Measurements from ENCODE around the gene TRIM72.
"Not testable (repeated sequence)": the region's sequence is repeated elsewhere in the genome, so short reads cannot be mapped to it uniquely, and the experiment has no call there.

Gene TRIM72

GRCh38 chr16:31238041-31238440 lies 24.1 kb downstream of the TRIM72 start:
- H3K79me2 ChIP-seq (ENCODE audit: insufficient read depth, low read depth): no peaks in the 10 kb centered on the region
- H3K4me3 ChIP-seq (IDR thresholded peaks at IDR 0.05; ENCODE audit: insufficient read depth, low read depth, low read length): no peak overlapping the region
- H2AFZ ChIP-seq (ENCODE audit: low read depth): no peak overlapping the region
- no peak overlapping the region for H3K4me2 ChIP-seq
- no peak overlapping the region for H3K27ac ChIP-seq
- no peaks in the 10 kb centered on the region for H3K27me3 ChIP-seq (ENCODE audit: insufficient read depth, low read depth)
- no peak for TF ChIP-seq CTCF (conservative IDR thresholded peaks at IDR 0.05; ENCODE audit: low read depth, low read length)
- H4K20me1 ChIP-seq (ENCODE audit: insufficient read depth): no peaks in the 10 kb centered on the region
- H3K4me1 ChIP-seq (ENCODE audit: low read depth, poor library complexity, severe bottlenecking): no peaks in the 10 kb centered on the region
- no peaks in the 10 kb centered on the region for H3K36me3 ChIP-seq (ENCODE audit: insufficient read depth)
- no peak overlapping the region for H3K9ac ChIP-seq

GRCh38 chr16:31242206-31242605 lies 28.3 kb downstream of the TRIM72 start:
- Histone ChIP-seq H3K4me2 (no peak overlapping the region), H2AFZ (ENCODE audit: low read depth) (no peak overlapping the region)

DNA sequence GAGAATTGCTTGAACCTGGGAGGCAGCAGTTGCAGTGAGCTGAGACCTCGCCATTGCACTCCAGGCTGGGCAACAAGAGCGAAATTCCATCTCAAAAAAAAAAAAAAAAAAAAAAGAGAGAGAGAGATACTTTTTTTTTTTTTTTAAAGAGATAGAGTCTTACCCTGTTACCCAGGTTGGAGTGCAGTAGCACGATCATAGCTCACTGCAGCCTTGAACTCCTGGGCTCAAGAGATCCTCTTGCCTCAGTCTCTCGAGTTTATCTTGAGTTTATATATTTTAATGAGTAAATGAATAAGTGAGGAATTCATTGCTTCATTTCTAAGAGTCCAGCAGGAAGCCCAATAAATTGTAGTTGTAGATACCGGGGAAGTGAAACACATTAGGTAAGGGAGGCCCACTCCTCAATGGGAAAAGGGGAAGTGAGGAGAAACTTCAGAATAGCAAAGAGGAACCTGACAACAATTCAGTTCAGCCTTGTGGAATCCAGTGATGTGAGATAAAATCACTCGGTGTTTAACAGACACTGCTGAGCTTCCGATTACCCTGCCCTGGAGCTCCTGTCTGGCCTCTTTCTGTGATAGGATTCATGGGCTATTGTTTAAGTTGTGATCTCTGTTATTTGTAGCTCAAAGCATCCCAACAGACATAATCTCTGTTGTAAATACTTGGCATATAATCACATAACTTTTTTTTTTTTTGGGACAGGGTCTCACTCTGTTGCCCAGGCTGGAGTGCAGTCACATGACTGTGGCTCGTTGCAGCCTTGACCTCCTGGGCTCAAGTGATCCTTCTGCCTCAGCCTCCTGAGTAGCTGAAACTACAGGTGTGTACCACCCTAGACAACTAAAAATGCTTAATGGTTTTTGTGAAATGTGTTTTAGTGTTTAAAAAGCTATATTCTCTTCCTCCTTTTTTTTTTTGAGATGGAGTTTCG lies 30.1 kb downstream of the TRIM72 start:
- Histone ChIP-seq H3K36me3 (ENCODE audit: insufficient read depth) (no peaks in the 10 kb centered on the region), H3K27ac (no peak overlapping the region), H3K27me3 (ENCODE audit: insufficient read depth, low read depth) (no peaks in the 10 kb centered on the region), H2AFZ (ENCODE audit: low read depth) (no peak overlapping the region), H4K20me1 (ENCODE audit: insufficient read depth) (no peaks in the 10 kb centered on the region), H3K9ac (no peak overlapping the region), H3K4me1 (ENCODE audit: low read depth, poor library complexity, severe bottlenecking) (no peaks in the 10 kb centered on the region), H3K4me3 (IDR thresholded peaks at IDR 0.05; ENCODE audit: insufficient read depth, low read depth, low read length) (no peak overlapping the region), H3K4me2 (no peak overlapping the region), H3K79me2 (ENCODE audit: insufficient read depth, low read depth) (no peaks in the 10 kb centered on the region)
- no peak for TF ChIP-seq CTCF (conservative IDR thresholded peaks at IDR 0.05; ENCODE audit: low read depth, low read length)

More at GRCh38 chr16:31242206-31242605, 28.3 kb downstream of the TRIM72 start:
- H3K27me3 ChIP-seq (ENCODE audit: insufficient read depth, low read depth): no peaks in the 10 kb centered on the region
- no peak overlapping the region for H3K9ac ChIP-seq
- H3K4me1 ChIP-seq (ENCODE audit: low read depth, poor library complexity, severe bottlenecking): no peaks in the 10 kb centered on the region
- no peak for TF ChIP-seq CTCF (conservative IDR thresholded peaks at IDR 0.05; ENCODE audit: low read depth, low read length)
- H3K36me3 ChIP-seq (ENCODE audit: insufficient read depth): no peaks in the 10 kb centered on the region
- H3K79me2 ChIP-seq (ENCODE audit: insufficient read depth, low read depth): no peaks in the 10 kb centered on the region
- H3K4me3 ChIP-seq (IDR thresholded peaks at IDR 0.05; ENCODE audit: insufficient read depth, low read depth, low read length): no peak overlapping the region
- H4K20me1 ChIP-seq (ENCODE audit: insufficient read depth): no peaks in the 10 kb centered on the region
- H3K27ac ChIP-seq: no peak overlapping the region

DNA sequence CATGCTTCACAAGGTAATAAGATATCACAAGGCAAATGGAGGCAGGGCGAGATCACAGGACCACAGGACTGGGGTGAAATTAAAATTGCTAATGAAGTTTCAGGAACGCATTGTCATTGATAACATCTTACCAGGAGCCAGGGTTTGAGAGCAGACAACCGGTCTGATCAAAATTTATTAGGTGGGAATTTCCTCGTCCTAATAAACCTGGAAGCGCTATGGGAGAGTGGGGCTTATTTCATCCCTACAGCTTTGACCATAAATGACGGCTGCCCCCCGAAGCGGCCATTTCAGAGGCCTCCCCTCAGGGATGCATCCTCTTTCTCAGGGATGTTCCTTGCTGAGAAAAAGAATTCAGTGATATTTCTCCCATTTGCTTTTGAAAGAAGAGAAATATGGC lies 31.7 kb downstream of the TRIM72 start:
- H3K27ac ChIP-seq; H3K36me3 ChIP-seq (ENCODE audit: insufficient read depth); H3K4me3 ChIP-seq (IDR thresholded peaks at IDR 0.05; ENCODE audit: insufficient read depth, low read depth, low read length); H4K20me1 ChIP-seq (ENCODE audit: insufficient read depth); H3K4me2 ChIP-seq; H3K4me1 ChIP-seq (ENCODE audit: low read depth, poor library complexity, severe bottlenecking); H2AFZ ChIP-seq (ENCODE audit: low read depth); H3K9ac ChIP-seq; H3K79me2 ChIP-seq (ENCODE audit: insufficient read depth, low read depth); H3K27me3 ChIP-seq (ENCODE audit: insufficient read depth, low read depth): not testable (repeated sequence)

- no peak for TF ChIP-seq CTCF (conservative IDR thresholded peaks at IDR 0.05; ENCODE audit: low read depth, low read length)
- H3K4me2 ChIP-seq: no peak overlapping the region
- H3K27me3 ChIP-seq (ENCODE audit: insufficient read depth, low read depth): no peaks in the 10 kb centered on the region
- no peak overlapping the region for H2AFZ ChIP-seq (ENCODE audit: low read depth)
- H3K36me3 ChIP-seq (ENCODE audit: insufficient read depth): no peaks in the 10 kb centered on the region
- no peaks in the 10 kb centered on the region for H3K79me2 ChIP-seq (ENCODE audit: insufficient read depth, low read depth)
- no peaks in the 10 kb centered on the region for H3K4me1 ChIP-seq (ENCODE audit: low read depth, poor library complexity, severe bottlenecking)
- H3K27ac ChIP-seq: no peak overlapping the region
- no peaks in the 10 kb centered on the region for H4K20me1 ChIP-seq (ENCODE audit: insufficient read depth)
- H3K4me3 ChIP-seq (IDR thresholded peaks at IDR 0.05; ENCODE audit: insufficient read depth, low read depth, low read length): no peak overlapping the region
- H3K9ac ChIP-seq: no peak overlapping the region
Measured at GRCh38 chr16:31246296-31246695, 32.4 kb downstream of the TRIM72 start.

Data from KMS-11 (cell line).